ENCODE data around the gene FADD.
A peak's percentile ranks its signal among the peaks of the same experiment; 100 is the strongest.

The FADD gene

DNA sequence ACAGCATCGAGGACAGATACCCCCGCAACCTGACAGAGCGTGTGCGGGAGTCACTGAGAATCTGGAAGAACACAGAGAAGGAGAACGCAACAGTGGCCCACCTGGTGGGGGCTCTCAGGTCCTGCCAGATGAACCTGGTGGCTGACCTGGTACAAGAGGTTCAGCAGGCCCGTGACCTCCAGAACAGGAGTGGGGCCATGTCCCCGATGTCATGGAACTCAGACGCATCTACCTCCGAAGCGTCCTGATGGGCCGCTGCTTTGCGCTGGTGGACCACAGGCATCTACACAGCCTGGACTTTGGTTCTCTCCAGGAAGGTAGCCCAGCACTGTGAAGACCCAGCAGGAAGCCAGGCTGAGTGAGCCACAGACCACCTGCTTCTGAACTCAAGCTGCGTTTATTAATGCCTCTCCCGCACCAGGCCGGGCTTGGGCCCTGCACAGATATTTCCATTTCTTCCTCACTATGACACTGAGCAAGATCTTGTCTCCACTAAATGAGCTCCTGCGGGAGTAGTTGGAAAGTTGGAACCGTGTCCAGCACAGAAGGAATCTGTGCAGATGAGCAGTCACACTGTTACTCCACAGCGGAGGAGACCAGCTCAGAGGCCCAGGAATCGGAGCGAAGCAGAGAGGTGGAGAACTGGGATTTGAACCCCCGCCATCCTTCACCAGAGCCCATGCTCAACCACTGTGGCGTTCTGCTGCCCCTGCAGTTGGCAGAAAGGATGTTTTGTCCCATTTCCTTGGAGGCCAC is 3.3 kb downstream of the FADD start:
- no peak for DNase-seq (ENCODE audit: low spot score)
- CTCF ChIA-PET = no interaction called here
- POLR2A ChIA-PET (ENCODE audit: low non-redundant PET) = interaction anchor here (0.5 to 1.5 kb wide), 2 partner anchors 64 to 168 kb away, joined by 3 to 4 read pairs; no protein-coding TSS in a partner anchor
- TF ChIP-seq, protein P1, sequence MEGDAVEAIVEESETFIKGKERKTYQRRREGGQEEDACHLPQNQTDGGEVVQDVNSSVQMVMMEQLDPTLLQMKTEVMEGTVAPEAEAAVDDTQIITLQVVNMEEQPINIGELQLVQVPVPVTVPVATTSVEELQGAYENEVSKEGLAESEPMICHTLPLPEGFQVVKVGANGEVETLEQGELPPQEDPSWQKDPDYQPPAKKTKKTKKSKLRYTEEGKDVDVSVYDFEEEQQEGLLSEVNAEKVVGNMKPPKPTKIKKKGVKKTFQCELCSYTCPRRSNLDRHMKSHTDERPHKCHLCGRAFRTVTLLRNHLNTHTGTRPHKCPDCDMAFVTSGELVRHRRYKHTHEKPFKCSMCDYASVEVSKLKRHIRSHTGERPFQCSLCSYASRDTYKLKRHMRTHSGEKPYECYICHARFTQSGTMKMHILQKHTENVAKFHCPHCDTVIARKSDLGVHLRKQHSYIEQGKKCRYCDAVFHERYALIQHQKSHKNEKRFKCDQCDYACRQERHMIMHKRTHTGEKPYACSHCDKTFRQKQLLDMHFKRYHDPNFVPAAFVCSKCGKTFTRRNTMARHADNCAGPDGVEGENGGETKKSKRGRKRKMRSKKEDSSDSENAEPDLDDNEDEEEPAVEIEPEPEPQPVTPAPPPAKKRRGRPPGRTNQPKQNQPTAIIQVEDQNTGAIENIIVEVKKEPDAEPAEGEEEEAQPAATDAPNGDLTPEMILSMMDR (conservative IDR thresholded peaks at IDR 0.05; ENCODE audit: low read depth) = no peak
- H3K27ac ChIP-seq = peak overlapping the region; percentile 9

DNA sequence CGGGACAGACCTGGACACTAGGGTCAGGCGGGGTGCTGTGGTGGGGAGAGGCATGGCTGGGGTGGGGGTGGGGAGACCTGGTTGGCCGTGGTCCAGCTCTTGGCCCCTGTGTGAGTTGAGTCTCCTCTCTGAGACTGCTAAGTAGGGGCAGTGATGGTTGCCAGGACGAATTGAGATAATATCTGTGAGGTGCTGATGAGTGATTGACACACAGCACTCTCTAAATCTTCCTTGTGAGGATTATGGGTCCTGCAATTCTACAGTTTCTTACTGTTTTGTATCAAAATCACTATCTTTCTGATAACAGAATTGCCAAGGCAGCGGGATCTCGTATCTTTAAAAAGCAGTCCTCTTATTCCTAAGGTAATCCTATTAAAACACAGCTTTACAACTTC is 3.9 kb downstream of the FADD start:
- ChIA-PET CTCF (no interaction called here), POLR2A (ENCODE audit: low non-redundant PET) (interaction anchor here (0.5 kb wide), 1 partner anchor 167 kb away, joined by 3 read pairs; no protein-coding TSS in a partner anchor)
- H3K27ac ChIP-seq = peak overlapping the region; percentile 9
- TF ChIP-seq, protein P1 (conservative IDR thresholded peaks at IDR 0.05; ENCODE audit: low read depth) = no peak
- DNase-seq (ENCODE audit: low spot score) = no peak

DNA sequence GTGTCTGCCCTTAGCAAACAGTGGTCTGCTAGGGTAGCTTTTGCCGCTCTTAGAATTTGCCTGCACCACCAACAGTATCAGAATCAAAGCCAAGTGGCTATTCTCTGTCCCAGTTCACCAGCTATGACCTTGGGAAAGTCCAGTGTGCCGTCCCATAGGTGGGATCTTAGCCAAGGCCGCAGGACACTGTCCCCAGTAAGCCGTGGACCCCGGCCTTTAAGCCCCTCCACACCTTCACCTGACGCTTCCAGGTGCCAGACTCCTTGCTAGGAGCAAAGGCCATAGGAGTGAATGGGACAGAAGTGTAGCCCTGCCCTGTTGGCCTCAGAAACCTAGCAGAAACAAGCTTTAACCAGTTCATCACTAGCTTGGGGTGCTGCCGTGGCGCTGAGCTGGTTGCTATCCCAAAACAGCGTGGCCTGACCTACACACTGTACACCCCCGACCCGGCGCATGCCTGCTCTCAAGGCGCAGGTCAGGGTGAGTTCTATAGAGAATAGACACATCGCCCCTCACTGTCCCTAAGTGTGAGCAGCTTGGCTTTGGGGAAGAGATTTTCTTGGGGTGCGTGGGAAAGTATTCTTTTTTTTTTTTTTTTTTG is 4.5 kb downstream of the FADD start:
- ChIA-PET POLR2A (ENCODE audit: low non-redundant PET) (no interaction called here), CTCF (no interaction called here)
- no peak for DNase-seq (ENCODE audit: low spot score)
- H3K27ac ChIP-seq = peak overlapping the region; percentile 30
- TF ChIP-seq, protein P1 (conservative IDR thresholded peaks at IDR 0.05; ENCODE audit: low read depth) = no peak

DNA sequence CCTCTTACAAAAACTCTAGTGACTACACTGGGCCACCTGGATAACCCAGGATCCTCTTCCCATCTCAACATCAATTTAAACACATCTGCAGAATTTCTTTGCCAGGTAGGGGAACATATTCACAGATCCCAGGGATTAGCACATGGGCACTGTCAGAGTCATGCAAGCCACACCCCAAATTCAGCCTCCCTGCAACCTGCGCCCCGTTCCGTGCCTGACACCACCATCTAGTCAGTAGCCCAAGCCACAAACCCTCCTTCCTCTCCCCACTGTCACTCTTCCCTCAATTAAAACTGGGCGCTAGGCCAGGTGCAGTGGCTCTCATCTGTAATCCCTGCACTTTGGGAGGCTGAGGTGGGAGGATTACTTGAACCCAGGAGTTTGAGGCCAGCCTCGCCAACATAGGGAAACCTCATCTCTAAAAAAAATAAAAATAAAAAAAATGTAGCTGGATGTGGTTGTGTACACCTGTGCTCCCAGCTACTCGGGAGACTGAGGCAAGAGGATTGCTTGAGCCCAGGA is 6.4 kb downstream of the FADD start:
- no peak overlapping the region for H3K27ac ChIP-seq
- TF ChIP-seq, protein P1 (conservative IDR thresholded peaks at IDR 0.05; ENCODE audit: low read depth) = no peak
- CTCF ChIA-PET = no interaction called here
- no peak for DNase-seq (ENCODE audit: low spot score)
- POLR2A ChIA-PET (ENCODE audit: low non-redundant PET) = no interaction called here

DNA sequence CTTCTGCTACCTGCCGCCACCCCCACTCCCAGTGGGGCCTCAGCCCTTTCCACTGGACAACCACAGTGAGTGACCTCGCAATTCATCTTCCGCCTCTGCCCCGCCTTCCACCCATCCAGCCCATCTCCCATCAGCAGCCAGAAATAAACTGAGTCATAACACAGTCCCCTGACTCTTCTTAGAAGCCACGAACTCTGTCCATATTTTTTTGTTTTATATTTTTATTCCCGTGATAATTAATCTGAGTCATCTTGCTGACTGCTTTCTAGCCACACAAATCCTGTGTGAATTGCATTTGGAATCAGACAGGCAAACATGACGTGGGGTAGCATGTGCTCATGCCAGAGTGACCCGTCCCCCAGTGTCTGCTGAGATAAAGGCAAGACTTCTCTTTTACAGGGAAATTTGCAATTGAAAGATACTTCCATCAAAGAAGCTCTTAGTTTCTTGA is 7.0 kb downstream of the FADD start:
- TF ChIP-seq, protein P1 (conservative IDR thresholded peaks at IDR 0.05; ENCODE audit: low read depth) = no peak
- ChIA-PET POLR2A (ENCODE audit: low non-redundant PET) (no interaction called here), CTCF (no interaction called here)
- H3K27ac ChIP-seq = no peak overlapping the region
- no peak for DNase-seq (ENCODE audit: low spot score)

DNA sequence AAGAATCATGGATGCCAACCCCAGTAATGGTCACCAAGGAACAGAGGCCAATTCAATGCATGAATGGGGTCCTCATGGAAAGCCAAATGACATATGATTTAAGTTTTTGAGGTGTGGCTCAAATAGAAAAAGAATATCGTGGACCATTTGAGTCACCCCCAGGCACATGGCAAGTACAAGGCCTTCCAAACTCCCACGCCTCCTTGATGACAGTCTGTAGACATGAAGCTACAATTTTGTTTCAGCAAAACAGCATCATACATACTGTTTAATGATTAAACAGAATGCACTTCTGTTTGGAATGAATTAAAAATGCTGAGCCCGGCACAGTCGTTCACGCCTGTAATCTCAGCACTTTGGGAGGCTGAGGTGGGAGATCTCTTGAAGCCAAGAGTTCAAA is 7.4 kb downstream of the FADD start:
- CTCF ChIA-PET = no interaction called here

More for the DNA sequence above, 7.4 kb downstream of the FADD start:
- TF ChIP-seq, protein P1 (conservative IDR thresholded peaks at IDR 0.05; ENCODE audit: low read depth) = no peak
- no peak for DNase-seq (ENCODE audit: low spot score)
- no peak overlapping the region for H3K27ac ChIP-seq
- POLR2A ChIA-PET (ENCODE audit: low non-redundant PET) = no interaction called here

Measured in RWPE1 (cell line).